GM21576 (cell line): ENCODE measurements around the gene PSTPIP1.
"Not testable (repeated sequence)": the region's sequence is repeated elsewhere in the genome, so short reads cannot be mapped to it uniquely, and the experiment has no call there.

Source experiments
- ATAC-seq: cut with Tn5 transposase; IDR thresholded peaks from one replicate; pipeline ENCODE4 v1.9.1; 2021; ENCODE audit warnings: mild to moderate bottlenecking, moderate library complexity; ENCODE audit not compliant: unreplicated experiment

Gene PSTPIP1

GRCh38 chr15:76994971-76995945 lies at the start of gene PSTPIP1:
Gene PSTPIP1 (plus strand): TSS chr15:76995126. CDS start chr15:76995574, 448 bp downstream.
- no peak for ATAC-seq

GRCh38 chr15:76945494-76946093 lies 49.3 kb upstream of the PSTPIP1 start:
- no peak for ATAC-seq

- ATAC-seq: no peak
Measured at GRCh38 chr15:76947454-76947853, 47.5 kb upstream of the PSTPIP1 start.

GRCh38 chr15:76951220-76951619 lies 43.7 kb upstream of the PSTPIP1 start:
- no peak for ATAC-seq

GRCh38 chr15:76953913-76954312 lies 41.0 kb upstream of the PSTPIP1 start:
- no peak for ATAC-seq

GRCh38 chr15:76954744-76955143 lies 40.2 kb upstream of the PSTPIP1 start:
- no peak for ATAC-seq

GRCh38 chr15:76961268-76962011 lies 33.5 kb upstream of the PSTPIP1 start:
- no peak for ATAC-seq

GRCh38 chr15:76962337-76963013 lies 32.5 kb upstream of the PSTPIP1 start:
- no peak for ATAC-seq

GRCh38 chr15:76963596-76963995 lies 31.3 kb upstream of the PSTPIP1 start:
- no peak for ATAC-seq

GRCh38 chr15:76964157-76964556 lies 30.8 kb upstream of the PSTPIP1 start:
- no peak for ATAC-seq

- not testable (repeated sequence) for ATAC-seq
Measured at GRCh38 chr15:76966051-76966450, 28.9 kb upstream of the PSTPIP1 start.

GRCh38 chr15:76967067-76967466 lies 27.9 kb upstream of the PSTPIP1 start:
- ATAC-seq: no peak

- no peak for ATAC-seq
Measured at GRCh38 chr15:76968306-76968705, 26.6 kb upstream of the PSTPIP1 start.

GRCh38 chr15:76972389-76973361 lies 22.3 kb upstream of the PSTPIP1 start:
- ATAC-seq: no peak

- ATAC-seq: no peak
Measured at GRCh38 chr15:76973362-76973743, 21.6 kb upstream of the PSTPIP1 start.

- no peak for ATAC-seq
Measured at GRCh38 chr15:76973906-76974305, 21.0 kb upstream of the PSTPIP1 start.

- no peak for ATAC-seq
Measured at GRCh38 chr15:76974456-76975036, 20.4 kb upstream of the PSTPIP1 start.

- no peak for ATAC-seq
Measured at GRCh38 chr15:76976141-76976540, 18.8 kb upstream of the PSTPIP1 start.

- ATAC-seq: no peak
Measured at GRCh38 chr15:76976572-76977270, 18.2 kb upstream of the PSTPIP1 start.
